Heart left ventricle (tissue), 16 donors: ENCODE data around the gene IL13RA1. TPM values are rescaled to one million over a fixed set of nuclear protein-coding genes. Genes with fewer than 3 reads are reported as not detected.
A peak's percentile ranks its signal among the peaks of the same experiment; 100 is the strongest.

Experiments
- ATAC-seq, 4 donors: fragments of 200-7000 bp; cut with Tn5 transposase; one replicate each; pipeline ENCODE4 v1.9.1; 2020 to 2022; ENCODE audit warnings: moderate library complexity in 4 of 4, mild to moderate bottlenecking in 3 of 4, moderate number of reproducible peaks in 1 of 4
- DNase-seq, 5 donors: peaks; one replicate each; pipeline ENCODE4 v3.0.0-alpha.2; 2020
- H3K27ac ChIP-seq, 12 donors: fragments of 200-600 bp; sonication (generic) in 4 of 12; one replicate each; pipeline versions ENCODE4 v1.5.0 to v1.8.0; 2016 to 2022; ENCODE audit warnings: mild to moderate bottlenecking in 2 of 12
- H3K27me3 ChIP-seq, 9 donors: fragments of 200-600 bp; sonication (generic) in 2 of 9; one replicate each; pipeline versions ENCODE4 v1.5.1 to v1.8.0; 2016 to 2022; ENCODE audit warnings: mild to moderate bottlenecking in 3 of 9
- H3K36me3 ChIP-seq, 9 donors: fragments of 200-600 bp; sonication (generic) in 2 of 9; one replicate each; pipeline versions ENCODE4 v1.5.0 to v1.8.0; 2018 to 2022; ENCODE audit warnings: mild to moderate bottlenecking in 2 of 9
- H3K4me1 ChIP-seq, 12 donors: fragments of 200-600 bp; sonication (generic) in 4 of 12; one replicate each; pipeline versions ENCODE4 v1.5.0 to v1.8.0; 2016 to 2022; ENCODE audit warnings: mild to moderate bottlenecking in 3 of 12
- H3K4me3 ChIP-seq, 12 donors: fragments of 200-600 bp; sonication (generic) in 4 of 12; one replicate each; pipeline versions ENCODE4 v1.5.0 to v1.8.0; 2017 to 2022; ENCODE audit warnings: mild to moderate bottlenecking in 9 of 12, moderate library complexity in 4 of 12
- H3K9me3 ChIP-seq, 12 donors: fragments of 200-600 bp; sonication (generic) in 4 of 12; one replicate each; pipeline versions ENCODE4 v1.5.0 to v1.8.0; 2016 to 2022; ENCODE audit warnings: mild to moderate bottlenecking in 1 of 12
- POLR2A ChIP-seq, 2 donors: fragments of 450-650 bp; IDR thresholded peaks; one replicate each; pipeline ENCODE4 v1.6.1; 2017; ENCODE audit warnings: antibody characterized with exemption in 2 of 2, mild to moderate bottlenecking in 2 of 2, moderate library complexity in 2 of 2
- WGBS, 4 donors: extraction: QIAGEN DNeasy Blood & Tissue Kit in 2 of 4; methylation state at CpG; one replicate each; pipeline versions ENCODE4 v1.1.5 to v1.1.7; 2013 to 2018; 5-methylcytosine and 5-hydroxymethylcytosine counted together
- intact Hi-C, 10 donors: fragments of 100-400 bp; cut with DNase I; formaldehyde crosslinking; loops; one replicate each; pipeline versions ENCODE4 v1.11.1 to v1.14.2; 2022
- polyA plus RNA-seq, 2 donors: library from polyadenylated mRNA; stranded (reverse); fragments of 200-250 nt; gene quantifications; one replicate each; pipeline ENCODE4 v1.2.3, GENCODE V29; 2013
- total RNA-seq, 9 donors: library from RNA; depleted of rRNA in 2 of 9; stranded (reverse); fragments of >200 nt in 2 of 9; fragmentation: NEBNext Ultra II Directional in 3 of 9; extraction: Animal tissue kit (Norgen Biotek cat#: 25700) in 3 of 9; gene quantifications; one replicate each; pipeline versions ENCODE4 v1.1.0 to v1.2.4, GENCODE V29; 2016 to 2023
- TF ChIP-seq, protein P1 (sequence below), 12 donors: fragments of 200-600 bp; sonication (generic) in 4 of 12; IDR thresholded peaks; one replicate each; pipeline versions ENCODE4 v1.5.0 to v1.8.0; 2018 to 2022; ENCODE audit warnings: antibody characterized with exemption in 12 of 12, mild to moderate bottlenecking in 5 of 12
- donor health status: ischemic (EF 13 %, LVEDD 7.1; RV severe dilation, severe dysfunction).
- donor health status: healthy with polysubstance abuse.
- donor health status: DM: no; HTN: yes; CAD: no.
- donor health status: DM: no; HTN: no; CAD: no.
- donor health status: ischemic (EF 25% LVEDD 6.9; RV normal size, moderate dysfunction).
- donor health status: ischemic (EF 25% LVEDD 5.7; RV mildly dilated, moderate dysfunction).
- donor health status: healthy.
- donor health status: DM: yes; HTN: yes; CAD: no.
- donor health status: ischemic (EF 35%, LVEDD 5.7; RV mildly dilated, moderate dysfunction).
- donor health status: nonischemic (EF 11% LVEDD 7.7; RV severe dilation, severe dysfunction).
- donor health status: DM: yes; HTN: yes; CAD: no.
- donor health status: PGD.
- donor health status: ischemic (EF 29% LVEDD 5.4; RV normal size, mild dysfunction).
- donor health status: nonischemic (EF 23%, LVEDD 6.1; RV moderate dilation, normal function).

The IL13RA1 gene
- total and polyA plus RNA-seq, 11 donors = 5.8 to 44.7 (median 16.8) TPM

DNA sequence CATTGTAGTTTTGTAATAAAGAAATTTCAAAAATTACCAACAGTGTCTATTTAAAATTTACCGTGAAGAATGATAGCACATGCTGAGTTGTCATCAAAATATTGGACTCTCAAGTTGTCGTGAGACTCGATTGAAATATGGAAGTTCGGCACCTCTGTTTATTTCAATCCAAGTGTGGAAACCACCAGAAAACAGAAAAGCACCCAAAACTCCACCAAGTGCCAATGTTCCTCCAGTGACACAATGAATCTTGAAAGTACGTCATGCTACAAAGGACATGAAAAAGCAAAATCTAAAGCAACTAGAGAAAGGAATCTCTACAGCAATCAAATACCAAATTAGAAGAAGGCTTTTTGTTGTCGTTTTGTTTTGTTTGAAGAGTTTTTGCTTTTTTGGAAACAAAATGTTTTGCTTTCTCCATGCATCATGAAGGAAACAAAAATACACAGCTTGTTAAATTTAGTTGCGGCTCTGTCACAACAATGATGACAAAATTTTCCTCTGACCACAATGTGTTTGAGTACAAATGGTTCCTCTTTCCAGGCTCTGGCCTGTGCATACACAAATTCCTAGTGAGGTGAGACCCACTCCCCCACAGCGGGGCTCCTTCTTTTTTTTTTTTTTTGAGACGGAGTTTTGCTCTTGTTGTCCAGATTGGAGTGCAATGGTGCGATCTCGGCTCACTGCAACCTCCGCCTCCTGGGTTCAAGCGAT lies 9.6 kb upstream of the IL13RA1 start:
- peak in 3 of 4 donors; percentile 49 to 65 (median 53) for ATAC-seq
- no peak for TF ChIP-seq POLR2A (IDR thresholded peaks at IDR 0.05)
- TF ChIP-seq, protein P1, sequence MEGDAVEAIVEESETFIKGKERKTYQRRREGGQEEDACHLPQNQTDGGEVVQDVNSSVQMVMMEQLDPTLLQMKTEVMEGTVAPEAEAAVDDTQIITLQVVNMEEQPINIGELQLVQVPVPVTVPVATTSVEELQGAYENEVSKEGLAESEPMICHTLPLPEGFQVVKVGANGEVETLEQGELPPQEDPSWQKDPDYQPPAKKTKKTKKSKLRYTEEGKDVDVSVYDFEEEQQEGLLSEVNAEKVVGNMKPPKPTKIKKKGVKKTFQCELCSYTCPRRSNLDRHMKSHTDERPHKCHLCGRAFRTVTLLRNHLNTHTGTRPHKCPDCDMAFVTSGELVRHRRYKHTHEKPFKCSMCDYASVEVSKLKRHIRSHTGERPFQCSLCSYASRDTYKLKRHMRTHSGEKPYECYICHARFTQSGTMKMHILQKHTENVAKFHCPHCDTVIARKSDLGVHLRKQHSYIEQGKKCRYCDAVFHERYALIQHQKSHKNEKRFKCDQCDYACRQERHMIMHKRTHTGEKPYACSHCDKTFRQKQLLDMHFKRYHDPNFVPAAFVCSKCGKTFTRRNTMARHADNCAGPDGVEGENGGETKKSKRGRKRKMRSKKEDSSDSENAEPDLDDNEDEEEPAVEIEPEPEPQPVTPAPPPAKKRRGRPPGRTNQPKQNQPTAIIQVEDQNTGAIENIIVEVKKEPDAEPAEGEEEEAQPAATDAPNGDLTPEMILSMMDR (IDR thresholded peaks at IDR 0.05) = no peak
- intact Hi-C loops = no loop called here

DNA sequence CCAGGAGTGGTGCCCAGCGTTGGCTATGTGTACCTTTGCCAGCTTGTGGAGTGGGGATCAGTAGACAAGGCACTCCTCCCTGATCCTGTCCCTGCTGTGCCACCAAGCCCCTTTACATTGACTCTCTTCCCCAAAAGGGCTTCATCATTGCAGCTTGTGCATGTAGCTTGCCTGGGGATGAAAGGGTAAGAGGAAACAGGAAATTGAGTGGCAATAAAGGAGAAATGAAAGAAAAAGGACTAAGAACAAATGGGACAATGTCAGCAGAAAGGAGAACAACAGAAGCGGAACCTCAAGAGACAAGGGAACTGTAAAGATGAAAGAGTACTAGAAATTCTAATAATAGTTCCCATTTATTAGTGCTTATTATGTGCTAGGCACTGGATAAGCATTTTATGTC lies 8.7 kb upstream of the IL13RA1 start:
- peaks cover 0 to 12% (median 0%) of the 10 kb centered on the region in 12 donors for H3K4me1 ChIP-seq
- H3K9me3 ChIP-seq = no peaks in the 10 kb centered on the region
- intact Hi-C loops = no loop called here
- no peaks in the 10 kb centered on the region for H3K36me3 ChIP-seq
- DNase-seq = no peak
- H3K4me3 ChIP-seq = no peak overlapping the region
- H3K27me3 ChIP-seq = no peaks in the 10 kb centered on the region
- peak overlapping the region in 2 of 12 donors; percentile 24 to 85 for H3K27ac ChIP-seq
- no peak for TF ChIP-seq POLR2A (IDR thresholded peaks at IDR 0.05)
- TF ChIP-seq, protein P1 (IDR thresholded peaks at IDR 0.05) = no peak
- peak in 3 of 4 donors; percentile 41 to 59 (median 54) for ATAC-seq
- WGBS, 4 donors = 78 to 90% (median 88%) methylated on average over 2 of the region's 2 CpGs

More for the DNA sequence above, 9.6 kb upstream of the IL13RA1 start:
- Histone ChIP-seq H3K36me3 (no peaks in the 10 kb centered on the region), H3K4me3 (no peak overlapping the region), H3K27ac (peak overlapping the region in 1 of 12 donors; percentile 85), H3K27me3 (no peaks in the 10 kb centered on the region), H3K9me3 (no peaks in the 10 kb centered on the region), H3K4me1 (peaks cover 0 to 12% (median 0%) of the 10 kb centered on the region in 12 donors)
- DNase-seq = no peak
- WGBS, 4 donors = 85 to 94% (median 89%) methylated on average over 13 of the region's 13 CpGs

DNA sequence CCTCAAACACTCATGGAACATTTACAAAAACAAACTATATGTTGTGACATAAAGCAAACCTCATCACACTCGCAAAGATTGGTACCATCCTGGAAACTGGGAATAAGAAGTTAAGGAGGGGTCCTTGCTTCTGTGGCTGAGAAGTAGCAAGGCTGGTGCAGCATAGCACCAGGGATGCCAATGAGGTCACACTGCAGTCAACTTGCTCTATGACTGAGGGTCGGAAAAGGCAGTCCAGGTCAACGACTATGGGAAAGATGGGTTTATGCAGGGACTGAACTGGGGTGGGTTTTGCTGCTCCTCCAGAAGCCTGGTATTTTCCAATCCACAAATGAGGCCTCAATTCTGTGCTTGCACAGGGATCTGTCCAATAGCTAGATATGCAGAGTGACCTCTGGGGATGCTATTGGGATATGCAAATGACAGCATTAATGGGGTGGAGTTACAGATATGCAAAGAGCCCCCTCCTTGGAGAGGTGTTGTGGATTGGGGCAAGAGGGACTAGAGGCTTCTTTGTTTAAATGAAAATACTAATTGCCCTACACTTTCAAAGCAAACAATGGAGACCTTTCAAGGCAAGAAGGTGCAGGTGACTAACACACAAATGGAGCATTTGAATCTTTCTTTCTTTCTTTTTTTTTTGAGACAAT lies 7.2 kb upstream of the IL13RA1 start:
- 74 to 92% (median 84%) methylated on average over 3 of the region's 3 CpGs for WGBS, 4 donors

More for the DNA sequence above, 7.2 kb upstream of the IL13RA1 start:
- Histone ChIP-seq H3K27me3 (no peaks in the 10 kb centered on the region), H3K36me3 (no peaks in the 10 kb centered on the region), H3K4me1 (peaks cover 0 to 20% (median 0%) of the 10 kb centered on the region in 12 donors), H3K9me3 (no peaks in the 10 kb centered on the region), H3K4me3 (no peak overlapping the region), H3K27ac (no peak overlapping the region)
- ATAC-seq (no peak), DNase-seq (no peak)
- TF ChIP-seq, protein P1 (IDR thresholded peaks at IDR 0.05) = no peak
- no peak for TF ChIP-seq POLR2A (IDR thresholded peaks at IDR 0.05)
- intact Hi-C loops = loop anchor here in 1 of 10 donors (10.0 kb wide), 1 partner anchor 75 kb away; no protein-coding TSS in a partner anchor
